K562 (cell line): ENCODE measurements around the gene DNAJC1. TPM values are rescaled to one million over a fixed set of nuclear protein-coding genes. Genes with fewer than 3 reads are reported as not detected.

ENCODE experiments used
- ARHGAP35 ChIP-seq: fragments of 450-650 bp; IDR thresholded peaks from 2 replicates; pipeline ENCODE4 v1.6.1; 2018; ENCODE audit not compliant: partially characterized antibody
- BRD9 ChIP-seq: fragments of 450-650 bp; IDR thresholded peaks from 2 replicates; pipeline ENCODE4 v1.6.1; 2018; ENCODE audit warnings: low read depth; ENCODE audit not compliant: partially characterized antibody
- CBX1 ChIP-seq: sonication (generic); IDR thresholded peaks from 2 replicates; pipeline ENCODE4 v1.6.1; 2016; ENCODE audit warnings: antibody characterized with exemption, low read depth, mild to moderate bottlenecking
- CHCHD3 ChIP-seq: fragments of 250-450 bp; sonication (Bioruptor Pico); IDR thresholded peaks from 2 replicates; pipeline ENCODE4 v2.1.2; 2022; ENCODE audit warnings: mild to moderate bottlenecking
- LEF1 ChIP-seq: fragments of 450-650 bp; IDR thresholded peaks from 2 replicates; pipeline ENCODE4 v1.6.1; 2016; ENCODE audit warnings: mild to moderate bottlenecking
- MCM2 ChIP-seq: fragments of 450-650 bp; IDR thresholded peaks from 2 replicates; pipeline ENCODE4 v1.6.1; 2017; ENCODE audit warnings: low read depth, mild to moderate bottlenecking
- MTA2 ChIP-seq: fragments of 450-650 bp; IDR thresholded peaks from 2 replicates; pipeline ENCODE4 v1.6.1; 2016; ENCODE audit warnings: low read depth
- NEUROD1 ChIP-seq: fragments of 150-350 bp; IDR thresholded peaks from 2 replicates; pipeline ENCODE4 v1.6.1; 2014; ENCODE audit warnings: borderline replicate concordance, low read length, low read depth; ENCODE audit not compliant: partially characterized antibody
- POLR2AphosphoS5 ChIP-seq: IDR thresholded peaks from 2 replicates; pipeline ENCODE4 v1.6.1; 2011; ENCODE audit warnings: mild to moderate bottlenecking, low read depth, low read length, moderate library complexity; ENCODE audit not compliant: control insufficient read depth, insufficient read depth
- POLR2H ChIP-seq: IDR thresholded peaks from 2 replicates; pipeline ENCODE4 v1.6.1; 2016; ENCODE audit warnings: missing genetic modification characterization, low read depth, mild to moderate bottlenecking, control low read depth, missing compliant biosample characterization, moderate library complexity
- RBM17 ChIP-seq: fragments of 200-400 bp; formaldehyde crosslinking; IDR thresholded peaks from 2 replicates; pipeline ENCODE4 v1.6.1; 2017; ENCODE audit warnings: low read depth, mild to moderate bottlenecking, low read length, borderline replicate concordance
- SMARCA4 ChIP-seq: fragments of 450-650 bp; IDR thresholded peaks from 2 replicates; pipeline ENCODE4 v1.6.1; 2016
- TSC22D4 ChIP-seq: fragments of 450-650 bp; IDR thresholded peaks from 2 replicates; pipeline ENCODE4 v1.6.1; 2016; ENCODE audit warnings: missing genetic modification characterization, missing biosample characterization, control low read depth
- ZNF134 ChIP-seq: fragments of 250-450 bp; sonication (Bioruptor Pico); conservative IDR thresholded peaks from 2 replicates; pipeline ENCODE4 v1.4.0; 2020
- polyA plus RNA-seq, 8 experiments: library from polyadenylated mRNA; depleted of rRNA in 4 of 8; stranded (reverse) in 5 of 8; unstranded in 3 of 8; fragments of >200 nt; fragmentation: Nextera tagmentation in 2 of 8; fragmentation: Illumina TruSeq in 1 of 8; extraction: Ambion mirVana in 2 of 8; extraction: Trizol in 1 of 8; gene quantifications; 2 replicates each; pipeline versions ENCODE4 v1.2.1 to v1.2.3, GENCODE V29; 2011 to 2014; ENCODE audit warnings: inconsistent platforms in 1 of 8, missing spikeins in 1 of 8
- total RNA-seq, 7 experiments: library from RNA; depleted of rRNA in 6 of 7; stranded (reverse); fragments of >200 nt in 6 of 7; fragmentation: Illumina TruSeq in 2 of 7; extraction: Trizol in 2 of 7; gene quantifications; 2 replicates each; pipeline versions ENCODE4 v1.2.1 to v1.2.3, GENCODE V29; 2011 to 2021; ENCODE audit warnings: low replicate concordance in 1 of 7
- TF ChIP-seq, protein P1 (sequence below), 3 experiments: fragments of 200-800 bp in 1 of 3; sonication (Bioruptor generic) in 1 of 3; sonication (generic) in 1 of 3; formaldehyde crosslinking in 1 of 3; IDR thresholded peaks; 2 replicates each; pipeline versions ENCODE4 v1.6.1 to v1.8.0; 2016 to 2022; ENCODE audit warnings: mild to moderate bottlenecking in 2 of 3, missing compliant biosample characterization in 2 of 3, missing genetic modification characterization in 2 of 3, missing genetic modification reagents in 1 of 3
- TF ChIP-seq, protein P2 (sequence below): fragments of 250-450 bp; sonication (Bioruptor Pico); IDR thresholded peaks from 2 replicates; pipeline ENCODE4 v1.9.0; 2021; ENCODE audit warnings: mild to moderate bottlenecking, inconsistent platforms
- TF ChIP-seq, protein P3 (sequence below): fragments of 450-650 bp; conservative IDR thresholded peaks from 2 replicates; pipeline ENCODE4 v1.6.1; 2016; ENCODE audit warnings: missing genetic modification characterization, low read depth, mild to moderate bottlenecking, missing compliant biosample characterization, moderate library complexity
- TF ChIP-seq, protein P4 (sequence below): sonication (generic); formaldehyde crosslinking; IDR thresholded peaks from 2 replicates; pipeline ENCODE4 v1.8.1; 2023; ENCODE audit warnings: mild to moderate bottlenecking, missing genetic modification reagents
- TF ChIP-seq, protein P5 (sequence below), 2 experiments: fragments of 450-650 bp in 1 of 2; IDR thresholded peaks; 2 replicates each; pipeline ENCODE4 v1.6.1; 2011 to 2017; ENCODE audit warnings: low read depth in 2 of 2, antibody characterized with exemption in 1 of 2, borderline replicate concordance in 1 of 2, low read length in 1 of 2, mild to moderate bottlenecking in 1 of 2, mixed read lengths in 1 of 2; ENCODE audit not compliant: control insufficient read depth in 1 of 2

The DNAJC1 gene
- total and polyA plus RNA-seq, 9 of the 15 experiments (the other 6 are each of a cell fraction or from before 2014, with no cell fraction given) = 5.4 to 77.6 (median 40.3) TPM

DNA sequence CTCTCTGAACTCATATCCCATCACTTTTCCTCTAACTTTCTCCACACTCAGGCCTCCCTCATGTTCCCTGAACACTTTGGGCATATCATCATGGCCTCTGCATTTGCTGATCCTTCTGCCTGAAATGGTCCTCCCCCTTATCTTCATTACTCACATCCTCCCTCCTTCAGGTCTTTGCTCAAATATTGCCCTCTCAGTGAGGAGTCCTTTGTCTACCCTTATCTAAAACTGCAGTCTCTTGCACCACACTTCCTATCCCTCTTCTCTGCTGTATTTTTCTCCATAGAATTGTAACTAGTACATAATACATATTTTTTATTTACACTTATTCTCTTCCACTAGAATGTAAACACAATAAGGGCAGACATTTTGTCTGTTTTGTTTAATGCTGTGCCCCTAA, 41.7 kb downstream of the DNAJC1 start (continued):
- TF ChIP-seq, protein P1, sequence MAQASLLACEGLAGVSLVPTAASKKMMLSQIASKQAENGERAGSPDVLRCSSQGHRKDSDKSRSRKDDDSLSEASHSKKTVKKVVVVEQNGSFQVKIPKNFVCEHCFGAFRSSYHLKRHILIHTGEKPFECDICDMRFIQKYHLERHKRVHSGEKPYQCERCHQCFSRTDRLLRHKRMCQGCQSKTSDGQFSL (CRISPR knock-in tag; IDR thresholded peaks at IDR 0.05) = no peak
- TF ChIP-seq, protein P1 (tag; IDR thresholded peaks at IDR 0.05) = no peak
- TF ChIP-seq, protein P2, sequence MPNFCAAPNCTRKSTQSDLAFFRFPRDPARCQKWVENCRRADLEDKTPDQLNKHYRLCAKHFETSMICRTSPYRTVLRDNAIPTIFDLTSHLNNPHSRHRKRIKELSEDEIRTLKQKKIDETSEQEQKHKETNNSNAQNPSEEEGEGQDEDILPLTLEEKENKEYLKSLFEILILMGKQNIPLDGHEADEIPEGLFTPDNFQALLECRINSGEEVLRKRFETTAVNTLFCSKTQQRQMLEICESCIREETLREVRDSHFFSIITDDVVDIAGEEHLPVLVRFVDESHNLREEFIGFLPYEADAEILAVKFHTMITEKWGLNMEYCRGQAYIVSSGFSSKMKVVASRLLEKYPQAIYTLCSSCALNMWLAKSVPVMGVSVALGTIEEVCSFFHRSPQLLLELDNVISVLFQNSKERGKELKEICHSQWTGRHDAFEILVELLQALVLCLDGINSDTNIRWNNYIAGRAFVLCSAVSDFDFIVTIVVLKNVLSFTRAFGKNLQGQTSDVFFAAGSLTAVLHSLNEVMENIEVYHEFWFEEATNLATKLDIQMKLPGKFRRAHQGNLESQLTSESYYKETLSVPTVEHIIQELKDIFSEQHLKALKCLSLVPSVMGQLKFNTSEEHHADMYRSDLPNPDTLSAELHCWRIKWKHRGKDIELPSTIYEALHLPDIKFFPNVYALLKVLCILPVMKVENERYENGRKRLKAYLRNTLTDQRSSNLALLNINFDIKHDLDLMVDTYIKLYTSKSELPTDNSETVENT (CRISPR knock-in tag) = no peak
- no peak for TF ChIP-seq CBX1
- TF ChIP-seq NEUROD1 = peak; percentile 32
- no peak for TF ChIP-seq TSC22D4 (tag)
- peak; percentile 51 for TF ChIP-seq MTA2
- peak; percentile 58; the same call in 1 of the 2 replicates for TF ChIP-seq POLR2AphosphoS5
- TF ChIP-seq POLR2H (tag) = no peak
- no peak for TF ChIP-seq LEF1
- TF ChIP-seq RBM17 = no peak
- no peak for TF ChIP-seq MCM2
- TF ChIP-seq, protein P3, sequence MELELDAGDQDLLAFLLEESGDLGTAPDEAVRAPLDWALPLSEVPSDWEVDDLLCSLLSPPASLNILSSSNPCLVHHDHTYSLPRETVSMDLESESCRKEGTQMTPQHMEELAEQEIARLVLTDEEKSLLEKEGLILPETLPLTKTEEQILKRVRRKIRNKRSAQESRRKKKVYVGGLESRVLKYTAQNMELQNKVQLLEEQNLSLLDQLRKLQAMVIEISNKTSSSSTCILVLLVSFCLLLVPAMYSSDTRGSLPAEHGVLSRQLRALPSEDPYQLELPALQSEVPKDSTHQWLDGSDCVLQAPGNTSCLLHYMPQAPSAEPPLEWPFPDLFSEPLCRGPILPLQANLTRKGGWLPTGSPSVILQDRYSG (tag) = no peak
- TF ChIP-seq, protein P4, sequence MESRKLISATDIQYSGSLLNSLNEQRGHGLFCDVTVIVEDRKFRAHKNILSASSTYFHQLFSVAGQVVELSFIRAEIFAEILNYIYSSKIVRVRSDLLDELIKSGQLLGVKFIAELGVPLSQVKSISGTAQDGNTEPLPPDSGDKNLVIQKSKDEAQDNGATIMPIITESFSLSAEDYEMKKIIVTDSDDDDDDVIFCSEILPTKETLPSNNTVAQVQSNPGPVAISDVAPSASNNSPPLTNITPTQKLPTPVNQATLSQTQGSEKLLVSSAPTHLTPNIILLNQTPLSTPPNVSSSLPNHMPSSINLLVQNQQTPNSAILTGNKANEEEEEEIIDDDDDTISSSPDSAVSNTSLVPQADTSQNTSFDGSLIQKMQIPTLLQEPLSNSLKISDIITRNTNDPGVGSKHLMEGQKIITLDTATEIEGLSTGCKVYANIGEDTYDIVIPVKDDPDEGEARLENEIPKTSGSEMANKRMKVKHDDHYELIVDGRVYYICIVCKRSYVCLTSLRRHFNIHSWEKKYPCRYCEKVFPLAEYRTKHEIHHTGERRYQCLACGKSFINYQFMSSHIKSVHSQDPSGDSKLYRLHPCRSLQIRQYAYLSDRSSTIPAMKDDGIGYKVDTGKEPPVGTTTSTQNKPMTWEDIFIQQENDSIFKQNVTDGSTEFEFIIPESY (CRISPR knock-in tag) = no peak
- no peak for TF ChIP-seq BRD9
- no peak for TF ChIP-seq ZNF134 (CRISPR knock-in tag)
- peak; percentile 94 for TF ChIP-seq SMARCA4
- no peak for TF ChIP-seq CHCHD3
- TF ChIP-seq ARHGAP35 = no peak
- TF ChIP-seq, protein P5, sequence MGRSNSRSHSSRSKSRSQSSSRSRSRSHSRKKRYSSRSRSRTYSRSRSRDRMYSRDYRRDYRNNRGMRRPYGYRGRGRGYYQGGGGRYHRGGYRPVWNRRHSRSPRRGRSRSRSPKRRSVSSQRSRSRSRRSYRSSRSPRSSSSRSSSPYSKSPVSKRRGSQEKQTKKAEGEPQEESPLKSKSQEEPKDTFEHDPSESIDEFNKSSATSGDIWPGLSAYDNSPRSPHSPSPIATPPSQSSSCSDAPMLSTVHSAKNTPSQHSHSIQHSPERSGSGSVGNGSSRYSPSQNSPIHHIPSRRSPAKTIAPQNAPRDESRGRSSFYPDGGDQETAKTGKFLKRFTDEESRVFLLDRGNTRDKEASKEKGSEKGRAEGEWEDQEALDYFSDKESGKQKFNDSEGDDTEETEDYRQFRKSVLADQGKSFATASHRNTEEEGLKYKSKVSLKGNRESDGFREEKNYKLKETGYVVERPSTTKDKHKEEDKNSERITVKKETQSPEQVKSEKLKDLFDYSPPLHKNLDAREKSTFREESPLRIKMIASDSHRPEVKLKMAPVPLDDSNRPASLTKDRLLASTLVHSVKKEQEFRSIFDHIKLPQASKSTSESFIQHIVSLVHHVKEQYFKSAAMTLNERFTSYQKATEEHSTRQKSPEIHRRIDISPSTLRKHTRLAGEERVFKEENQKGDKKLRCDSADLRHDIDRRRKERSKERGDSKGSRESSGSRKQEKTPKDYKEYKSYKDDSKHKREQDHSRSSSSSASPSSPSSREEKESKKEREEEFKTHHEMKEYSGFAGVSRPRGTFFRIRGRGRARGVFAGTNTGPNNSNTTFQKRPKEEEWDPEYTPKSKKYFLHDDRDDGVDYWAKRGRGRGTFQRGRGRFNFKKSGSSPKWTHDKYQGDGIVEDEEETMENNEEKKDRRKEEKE (IDR thresholded peaks at IDR 0.05; ENCODE audit: borderline replicate concordance in 1 of 2, control insufficient read depth in 1 of 2, low read depth in 2 of 2, low read length in 1 of 2) = no peak
